ENCODE measurements around the gene TES. TPM values are rescaled to one million over a fixed set of nuclear protein-coding genes. Genes with fewer than 3 reads are reported as not detected.
"Not testable (repeated sequence)": the region's sequence is repeated elsewhere in the genome, so short reads cannot be mapped to it uniquely, and the experiment has no call there.

Gene TES
- total RNA-seq, 1 experiment from 2014 or later, result 118 TPM

- DNase-seq (ENCODE audit: extremely low read depth, low read depth), result no peak
These were observed 68.9 kb downstream of the TES start for GRCh38 chr7:116279217-116279616.

- no peak for DNase-seq (ENCODE audit: extremely low read depth, low read depth)
These were observed 70.5 kb downstream of the TES start for GRCh38 chr7:116280803-116281202.

- no peak for DNase-seq (ENCODE audit: extremely low read depth, low read depth)
These were observed 73.4 kb downstream of the TES start for GRCh38 chr7:116283595-116284204.

- DNase-seq (ENCODE audit: extremely low read depth, low read depth), result no peak
These were observed 74.1 kb downstream of the TES start for GRCh38 chr7:116284390-116284789.

GRCh38 chr7:116285252-116285651 is 74.9 kb downstream of the TES start:
- DNase-seq (ENCODE audit: extremely low read depth, low read depth), result no peak

GRCh38 chr7:116290740-116291139 is 80.4 kb downstream of the TES start:
- DNase-seq (ENCODE audit: extremely low read depth, low read depth), result no peak

GRCh38 chr7:116291937-116292336 is 81.6 kb downstream of the TES start:
- no peak for DNase-seq (ENCODE audit: extremely low read depth, low read depth)

- no peak for DNase-seq (ENCODE audit: extremely low read depth, low read depth)
These were observed 82.0 kb downstream of the TES start for GRCh38 chr7:116292381-116292780.

- DNase-seq (ENCODE audit: extremely low read depth, low read depth), result no peak
These were observed 82.8 kb downstream of the TES start for GRCh38 chr7:116293139-116293538.

GRCh38 chr7:116293633-116294032 is 83.3 kb downstream of the TES start:
- no peak for DNase-seq (ENCODE audit: extremely low read depth, low read depth)

- DNase-seq (ENCODE audit: extremely low read depth, low read depth), result not testable (repeated sequence)
These were observed 85.6 kb downstream of the TES start for GRCh38 chr7:116295903-116296302.

GRCh38 chr7:116298055-116298454 is 87.7 kb downstream of the TES start:
- DNase-seq (ENCODE audit: extremely low read depth, low read depth), result no peak

- DNase-seq (ENCODE audit: extremely low read depth, low read depth), result no peak
These were observed 88.2 kb downstream of the TES start for GRCh38 chr7:116298576-116298975.

GRCh38 chr7:116305485-116306408 is 95.4 kb downstream of the TES start:
- no peak for DNase-seq (ENCODE audit: extremely low read depth, low read depth)

GRCh38 chr7:116306409-116307048 is 96.2 kb downstream of the TES start:
- no peak for DNase-seq (ENCODE audit: extremely low read depth, low read depth)

- DNase-seq (ENCODE audit: extremely low read depth, low read depth), result no peak
These were observed 96.9 kb downstream of the TES start for GRCh38 chr7:116307253-116307652.

Other genes starting within 250 kb of the TES start
- gene TFEC, start 179.8 kb upstream of the TES start, total RNA-seq (2014; rRNA removed; shearing (Covaris generic)), result 0.06 TPM in 1 of 2 replicates, not detected in the other